ENCODE results near the gene LDLRAD1. TPM values are rescaled to one million over a fixed set of nuclear protein-coding genes. Genes with fewer than 3 reads are reported as not detected.
"Not testable (repeated sequence)": the region's sequence is repeated elsewhere in the genome, so short reads cannot be mapped to it uniquely, and the experiment has no call there.

The LDLRAD1 gene
- polyA plus RNA-seq, 3 donors = not detected

DNA sequence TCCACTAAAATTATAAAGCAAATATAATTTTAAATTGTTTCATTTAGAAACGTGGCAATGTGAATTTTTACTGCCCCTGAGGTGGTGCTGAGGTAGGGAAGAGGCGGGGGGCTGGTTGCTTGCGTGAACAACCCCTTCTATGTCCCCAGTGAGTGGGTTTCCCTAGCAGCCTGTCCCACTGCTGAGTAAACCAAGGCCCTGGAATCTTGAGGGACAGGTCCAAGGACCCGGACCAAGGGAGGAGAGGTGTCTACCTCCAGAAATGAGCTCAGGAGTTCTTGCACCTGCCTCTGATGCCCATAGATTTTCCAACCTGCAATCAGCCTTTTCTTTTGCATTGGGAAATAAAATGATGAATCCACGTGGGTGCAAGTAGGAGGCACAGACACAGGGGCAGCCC is 649 bp upstream of the LDLRAD1 start:
- no peak for DNase-seq (ENCODE audit: low read depth in 3 of 3, low spot score in 2 of 3)

DNA sequence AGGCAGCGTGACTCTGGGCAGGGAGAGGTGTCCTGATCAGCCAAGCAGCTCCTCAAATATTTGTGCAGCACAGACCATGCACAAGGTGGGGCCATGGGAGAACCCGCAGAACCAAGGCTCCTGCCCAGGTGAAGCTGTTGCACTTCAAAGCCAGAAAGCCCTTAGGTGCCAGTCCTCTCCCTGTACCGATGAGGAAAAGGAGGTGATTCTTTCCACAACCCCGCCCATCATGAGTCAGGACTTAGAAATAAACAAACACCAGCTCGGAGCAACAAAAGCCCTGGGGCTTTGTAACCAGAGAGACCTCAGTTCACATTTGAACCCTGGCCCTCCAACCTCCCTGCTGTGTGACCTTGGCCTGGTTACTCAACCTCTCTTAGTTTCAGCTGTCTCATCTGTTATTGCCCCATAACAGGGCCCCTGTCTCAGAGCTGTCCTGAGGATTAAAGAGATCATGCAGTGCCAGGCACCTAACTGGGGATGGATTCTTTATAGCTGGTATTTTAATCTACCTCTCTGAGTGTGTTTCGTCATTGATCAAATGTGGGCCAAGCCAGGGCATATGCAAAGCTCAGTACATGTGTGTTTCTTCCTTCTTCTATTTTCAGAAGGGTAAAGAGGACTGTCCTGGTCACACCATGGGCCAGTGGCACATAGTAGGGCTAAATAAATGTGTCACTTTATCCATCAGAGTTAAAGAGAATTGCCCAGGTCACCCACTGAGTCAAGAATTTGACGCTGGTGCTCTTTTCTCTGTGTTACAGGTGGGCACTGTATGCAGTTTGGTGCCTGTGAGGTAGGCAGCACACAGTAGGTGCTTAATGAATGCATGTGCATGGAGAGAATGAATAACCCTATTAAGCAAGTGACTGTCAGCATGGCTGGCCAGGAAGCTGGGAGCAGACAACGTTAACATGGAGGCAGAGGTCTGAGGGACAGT is 1.4 kb downstream of the LDLRAD1 start:
- no peak for DNase-seq (ENCODE audit: low read depth in 3 of 3, low spot score in 2 of 3)

DNA sequence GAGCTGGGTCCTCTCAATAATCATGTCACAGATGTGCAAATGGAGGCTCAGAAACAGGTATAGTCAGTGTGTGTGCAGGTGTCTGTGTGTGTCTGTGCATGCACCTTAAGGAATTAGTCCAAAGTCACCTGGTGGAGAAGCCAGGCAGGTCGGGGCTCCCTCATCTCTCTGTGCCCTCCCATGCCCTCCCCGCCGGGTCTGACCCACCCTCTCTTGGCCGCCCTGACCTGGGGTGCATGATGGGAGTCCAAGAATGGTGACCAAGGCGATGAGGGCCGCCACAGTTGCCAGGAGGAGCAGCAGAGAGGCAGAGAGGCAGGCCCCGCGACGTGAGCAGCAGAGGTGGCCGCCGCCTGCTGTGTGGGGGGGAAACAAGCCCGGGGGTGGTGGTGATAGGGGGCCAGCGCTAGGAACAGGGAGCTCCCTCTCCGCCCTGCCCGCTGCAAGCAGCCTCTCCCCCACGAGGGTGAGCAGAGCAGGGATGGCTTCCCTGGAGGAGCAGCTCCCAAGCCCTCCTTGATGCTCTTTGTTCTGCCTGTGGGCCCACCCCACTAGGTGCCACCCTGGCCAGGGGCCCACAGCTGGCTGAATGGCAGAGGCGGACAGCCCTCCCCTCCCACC is 3.9 kb downstream of the LDLRAD1 start:
- DNase-seq (ENCODE audit: low read depth in 3 of 3, low spot score in 2 of 3) = no peak

GRCh38 chr1:54013393-54014008 is 4.5 kb downstream of the LDLRAD1 start:
- no peak for DNase-seq (ENCODE audit: low read depth in 3 of 3, low spot score in 2 of 3)

DNA sequence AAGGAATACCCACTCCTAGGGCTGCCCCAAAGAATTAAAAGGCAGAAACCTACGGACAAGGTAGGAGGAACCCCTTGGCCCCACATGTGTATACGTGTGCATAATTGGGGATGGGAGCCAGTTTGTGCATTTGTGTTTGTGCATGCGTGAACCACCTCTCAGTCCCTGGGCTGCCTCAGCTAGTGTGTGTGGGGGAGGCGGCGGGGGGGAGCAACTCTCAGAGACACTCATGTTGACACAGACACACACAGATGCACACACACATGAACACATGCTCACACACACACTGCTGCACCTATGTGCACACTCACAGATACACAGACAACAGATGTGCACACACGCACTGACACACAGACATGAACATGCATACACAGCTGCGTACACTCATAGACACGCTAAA is 5.1 kb downstream of the LDLRAD1 start:
- DNase-seq (ENCODE audit: low read depth in 3 of 3, low spot score in 2 of 3) = no peak

- no peak for DNase-seq (ENCODE audit: low read depth in 3 of 3, low spot score in 2 of 3)
Measured at GRCh38 chr1:54012008-54012325, 6.0 kb downstream of the LDLRAD1 start.

GRCh38 chr1:54011316-54012007 is 6.5 kb downstream of the LDLRAD1 start:
- DNase-seq (ENCODE audit: low read depth in 3 of 3, low spot score in 2 of 3) = no peak

- DNase-seq (ENCODE audit: low read depth in 3 of 3, low spot score in 2 of 3) = no peak
Measured at GRCh38 chr1:54010415-54011117, 7.4 kb downstream of the LDLRAD1 start.

DNA sequence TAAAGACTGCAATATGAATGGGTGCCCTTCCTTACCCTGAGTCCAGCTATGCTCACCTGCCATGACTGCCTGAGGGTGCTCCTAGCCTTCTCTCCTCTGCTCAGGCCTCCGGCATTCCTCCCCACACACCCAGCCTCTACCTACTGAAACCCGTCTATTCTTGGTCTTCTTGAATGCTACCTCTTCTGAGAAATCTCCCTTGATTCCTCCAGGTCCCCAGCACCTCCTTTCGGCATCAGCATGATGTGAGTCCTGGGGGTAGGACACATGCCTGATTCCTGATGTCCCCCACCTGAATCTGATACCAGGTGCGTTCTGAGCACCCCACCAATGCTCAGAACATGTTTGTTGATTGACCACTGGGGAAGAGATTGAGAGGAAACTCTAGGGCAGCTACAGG is 8.6 kb downstream of the LDLRAD1 start:
- DNase-seq (ENCODE audit: low read depth in 3 of 3, low spot score in 2 of 3) = no peak

DNA sequence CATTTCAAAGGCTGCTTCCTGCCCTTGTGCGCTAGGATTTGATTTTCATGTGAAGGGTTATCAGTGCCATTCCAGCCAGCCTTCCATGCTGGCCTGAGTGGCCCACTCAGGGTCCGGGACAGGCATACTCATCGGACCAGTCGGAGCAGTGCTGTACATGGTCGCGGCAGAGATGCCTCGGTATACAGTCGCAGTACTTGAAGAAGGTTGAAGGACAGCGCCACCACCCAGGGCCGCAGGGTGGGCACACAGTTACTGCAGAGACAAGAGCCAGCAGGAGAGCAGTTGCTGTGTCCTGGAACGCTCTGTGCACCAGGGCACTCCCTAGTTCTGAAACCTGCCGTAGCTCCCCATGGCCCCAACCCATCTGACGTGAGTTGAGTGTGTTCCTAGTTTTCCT is 9.1 kb downstream of the LDLRAD1 start:
- no peak for DNase-seq (ENCODE audit: low read depth in 3 of 3, low spot score in 2 of 3)

DNA sequence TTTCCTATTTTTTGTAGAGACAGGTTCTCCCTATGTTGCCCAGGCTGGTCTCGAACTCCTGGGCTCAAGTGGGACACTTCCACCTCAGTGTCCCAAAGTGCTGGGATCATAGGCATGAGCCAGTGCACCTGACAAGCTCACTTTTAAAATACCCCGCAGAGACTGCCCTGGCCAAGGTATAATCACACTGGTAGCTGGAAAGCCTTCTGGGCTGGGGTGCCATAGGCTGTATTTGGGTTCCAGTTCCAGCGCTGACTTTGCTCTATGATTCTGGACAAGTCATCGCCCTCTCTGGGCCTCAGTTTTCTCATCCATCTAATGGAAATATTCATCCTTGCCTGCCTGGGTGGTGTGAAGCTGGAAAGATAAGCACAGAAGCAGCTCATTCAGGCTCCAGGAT is 10.4 kb downstream of the LDLRAD1 start:
- DNase-seq (ENCODE audit: low read depth in 3 of 3, low spot score in 2 of 3) = no peak

GRCh38 chr1:54006508-54006907 is 11.5 kb downstream of the LDLRAD1 start:
- no peak for DNase-seq (ENCODE audit: low read depth in 3 of 3, low spot score in 2 of 3)

DNA sequence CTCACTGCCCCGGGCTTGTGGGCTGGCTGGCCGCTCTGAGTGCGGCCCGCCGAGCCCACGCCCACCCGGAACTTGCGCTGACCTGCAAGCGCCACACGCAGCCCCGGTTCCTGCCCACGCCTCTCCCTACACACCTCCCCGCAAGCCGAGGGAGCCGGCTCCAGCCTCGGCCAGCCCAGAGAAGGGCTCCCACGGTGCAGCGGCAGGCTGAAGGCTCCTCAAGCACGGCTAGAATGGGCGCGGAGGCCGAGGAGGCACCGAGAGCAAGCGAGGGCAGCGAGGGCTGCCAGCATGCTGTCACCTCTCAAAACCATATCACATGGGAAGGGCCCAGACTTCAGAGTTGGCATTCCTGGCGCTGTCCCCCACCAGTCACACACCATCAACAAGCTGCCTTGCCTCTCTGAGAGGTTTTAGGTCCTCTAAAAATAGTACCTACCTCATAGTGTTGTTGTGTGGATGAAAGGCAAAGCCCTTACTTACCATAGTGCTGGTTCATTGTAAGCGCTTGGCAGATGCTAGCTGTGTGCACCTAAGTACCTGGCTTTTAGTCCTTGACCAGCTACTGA is 13.4 kb downstream of the LDLRAD1 start:
- no peak for DNase-seq (ENCODE audit: low read depth in 3 of 3, low spot score in 2 of 3)

DNA sequence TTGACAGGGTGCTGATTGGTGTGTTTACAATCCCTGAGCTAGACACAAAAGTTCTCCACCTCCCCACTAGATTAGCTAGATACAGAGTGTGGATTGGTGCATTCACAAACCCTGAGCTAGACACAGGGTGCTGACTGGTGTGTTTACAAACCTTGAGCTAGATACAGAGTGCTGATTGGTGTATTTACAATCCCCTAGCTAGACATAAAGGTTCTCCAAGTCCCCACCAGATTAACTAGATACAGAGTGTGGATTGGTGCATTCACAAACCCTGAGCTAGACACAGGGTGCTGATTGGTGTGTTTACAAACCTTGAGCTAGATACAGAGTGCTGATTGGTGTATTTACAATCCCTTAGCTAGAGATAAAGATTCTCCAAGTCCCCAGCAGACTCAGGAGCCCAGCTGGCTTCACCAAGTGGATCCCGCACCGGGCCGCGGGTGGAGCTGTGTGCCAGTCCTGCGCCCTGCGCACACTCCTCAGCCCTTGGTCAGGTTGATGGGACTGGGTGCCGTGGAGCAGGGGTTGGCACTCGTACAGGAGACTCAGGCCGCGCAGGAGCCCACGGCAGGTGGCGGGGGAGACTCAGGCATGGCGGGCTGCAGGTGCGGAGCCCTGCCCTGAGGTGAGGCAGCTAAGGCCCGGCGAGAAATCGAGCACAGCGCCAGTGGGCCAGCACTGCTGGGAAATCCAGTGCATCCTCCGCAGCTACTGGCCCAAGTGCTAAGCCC is 14.1 kb downstream of the LDLRAD1 start:
- DNase-seq (ENCODE audit: low read depth in 3 of 3, low spot score in 2 of 3) = not testable (repeated sequence)

DNA sequence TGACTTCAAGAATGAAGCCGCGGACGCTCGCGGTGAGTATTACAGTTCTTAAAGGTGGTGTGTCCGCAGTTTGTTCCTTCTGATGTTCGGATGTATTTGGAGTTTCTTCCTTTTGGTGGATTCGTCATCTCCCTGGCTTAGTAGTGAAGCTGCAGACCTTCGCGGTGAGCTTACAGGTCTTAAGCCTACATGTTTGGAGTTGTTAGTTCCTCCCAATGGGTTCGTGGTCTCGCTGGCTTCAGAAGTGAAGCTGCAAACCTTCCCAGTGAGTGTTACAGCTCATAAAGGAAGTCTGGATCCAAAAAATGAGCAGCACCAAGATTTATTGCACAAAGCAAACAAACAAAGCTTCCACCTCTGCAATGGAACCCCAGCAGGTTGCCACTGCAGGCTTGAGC is 14.7 kb downstream of the LDLRAD1 start:
- no peak for DNase-seq (ENCODE audit: low read depth in 3 of 3, low spot score in 2 of 3)

DNA sequence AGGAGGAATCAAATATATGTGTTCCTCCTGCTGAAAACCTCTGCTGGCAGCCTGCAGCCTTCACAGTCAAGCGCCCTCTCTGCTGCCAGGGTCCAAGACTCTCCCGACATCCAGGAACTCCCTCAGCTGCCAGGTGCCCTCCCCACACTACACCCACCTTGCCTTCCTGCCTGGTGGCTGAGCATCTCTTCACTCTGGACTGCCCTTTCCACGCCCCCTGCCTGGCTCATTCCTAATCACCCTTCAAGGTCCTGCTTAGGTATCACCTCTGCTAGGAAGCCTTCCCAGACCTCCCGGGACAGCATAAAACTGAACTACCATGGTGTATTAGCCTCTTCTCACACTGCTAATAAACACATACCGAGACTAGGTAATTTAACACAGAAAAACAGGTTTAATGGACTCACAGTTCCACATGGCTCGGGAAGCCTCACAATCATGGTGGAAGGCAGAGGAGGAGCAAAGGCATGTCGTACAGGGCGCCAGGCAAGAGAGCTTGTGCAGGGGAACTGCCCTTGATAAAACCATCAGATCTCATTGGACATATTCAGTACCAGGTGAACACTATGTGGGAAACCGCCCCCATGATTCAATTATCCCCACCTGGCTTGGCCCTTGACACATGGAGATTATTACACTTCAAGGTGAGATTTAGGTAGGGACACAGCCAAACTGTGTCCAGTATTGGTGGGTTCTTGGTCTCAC is 15.3 kb downstream of the LDLRAD1 start:
- DNase-seq (ENCODE audit: low read depth in 3 of 3, low spot score in 2 of 3) = no peak

GRCh38 chr1:54001591-54001990 is 16.4 kb downstream of the LDLRAD1 start:
- no peak for DNase-seq (ENCODE audit: low read depth in 3 of 3, low spot score in 2 of 3)

GRCh38 chr1:53999920-54000319 is 18.1 kb downstream of the LDLRAD1 start:
- no peak for DNase-seq (ENCODE audit: low read depth in 3 of 3, low spot score in 2 of 3)

DNA sequence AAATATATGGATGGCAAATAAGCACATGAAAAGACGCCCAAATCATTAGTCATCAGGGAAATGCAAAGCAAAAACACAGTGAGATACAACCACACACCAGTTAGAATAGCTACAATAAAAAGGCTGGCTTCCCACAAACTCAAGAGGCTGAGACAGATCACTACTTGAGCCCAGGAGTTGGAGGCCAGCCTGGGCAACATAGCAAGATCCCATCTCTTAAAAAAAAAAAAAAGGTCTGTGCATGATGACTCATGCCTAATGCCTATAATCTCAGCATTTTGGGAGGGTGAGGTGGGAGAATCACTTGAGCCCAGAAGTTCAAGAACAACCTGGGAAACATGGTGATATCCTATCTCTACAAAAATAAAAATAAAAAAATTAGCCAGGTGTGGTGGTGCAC is 19.8 kb downstream of the LDLRAD1 start:
- DNase-seq (ENCODE audit: low read depth in 3 of 3, low spot score in 2 of 3) = no peak

Data from right renal cortex interstitium (tissue), 3 donors.